HG03045 (cell line): ENCODE results near the gene PTN.
"Not testable (repeated sequence)": the region's sequence is repeated elsewhere in the genome, so short reads cannot be mapped to it uniquely, and the experiment has no call there.

Experiments used
- ATAC-seq: cut with Tn5 transposase; IDR thresholded peaks from one replicate; pipeline ENCODE4 v1.9.1; 2021; ENCODE audit warnings: mild to moderate bottlenecking, moderate library complexity; ENCODE audit not compliant: unreplicated experiment

The PTN gene

GRCh38 chr7:137181619-137182018 is 161.9 kb downstream of the PTN start:
- ATAC-seq = not testable (repeated sequence)
